Spleen (tissue), 7 donors: Measurements from ENCODE around the gene IQGAP2.

ENCODE experiments used
- POLR2A ChIP-seq, 3 donors: fragments of 450-650 bp; IDR thresholded peaks; one replicate each; pipeline ENCODE4 v1.5.1; 2017; ENCODE audit warnings: antibody characterized with exemption in 3 of 3, mild to moderate bottlenecking in 1 of 3
- TF ChIP-seq, protein P1 (sequence below), 11 experiments: fragments of 200-600 bp in 7 of 11; fragments of 450-650 bp in 4 of 11; sonication (generic) in 4 of 11; IDR thresholded peaks in 8 of 11; conservative IDR thresholded peaks in 3 of 11; 1 replicate in 7 of 11; 2 replicates in 4 of 11; pipeline versions ENCODE4 v1.4.0 to v1.8.0; 2016 to 2021; ENCODE audit warnings: antibody characterized with exemption in 11 of 11, inconsistent platforms in 4 of 11, mild to moderate bottlenecking in 1 of 11
- donor health status: DM: no; HTN: no; CAD: no; lungs with moderate emphysema.
- donor health status: DM: no; HTN: no; CAD: no.
- donor health status: DM: no; HTN: no; CAD: no.

DNA sequence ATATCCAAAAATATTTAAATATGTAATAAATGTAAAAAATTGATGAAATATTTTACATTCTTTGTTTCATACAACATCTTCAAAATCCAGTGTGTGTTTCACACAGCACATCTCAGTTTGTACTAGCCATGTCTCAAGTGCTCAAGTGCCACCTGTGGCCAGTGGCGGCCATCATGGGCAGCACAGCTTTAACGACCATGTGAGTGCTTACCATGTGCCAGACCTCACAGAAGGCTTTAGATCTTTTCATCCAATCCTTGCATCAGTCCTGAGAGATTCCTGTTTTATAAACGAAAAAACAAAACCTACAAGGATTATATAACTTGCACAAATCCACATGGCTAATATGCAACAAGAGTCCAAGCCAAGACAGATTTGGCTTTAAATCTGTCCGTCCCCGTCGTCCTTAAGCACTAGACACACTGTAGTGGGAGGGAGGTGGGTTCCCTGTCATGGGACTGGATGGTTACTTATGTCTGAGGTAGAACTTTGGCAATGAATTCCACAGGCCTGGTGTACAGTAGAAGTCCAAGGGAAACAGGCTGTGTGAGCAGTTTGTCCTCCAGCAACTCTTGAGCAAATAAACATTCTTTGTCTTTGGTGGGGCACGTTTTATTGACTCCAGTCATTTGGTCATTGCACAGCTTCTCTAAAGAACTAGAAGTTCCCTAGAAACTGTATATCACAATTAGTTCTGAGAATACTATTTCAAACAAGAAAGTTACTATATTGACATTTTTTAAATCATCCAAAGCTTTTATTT lies 287.8 kb downstream of the IQGAP2 start:
- TF ChIP-seq POLR2A (IDR thresholded peaks at IDR 0.05) = no peak
- TF ChIP-seq, protein P1, sequence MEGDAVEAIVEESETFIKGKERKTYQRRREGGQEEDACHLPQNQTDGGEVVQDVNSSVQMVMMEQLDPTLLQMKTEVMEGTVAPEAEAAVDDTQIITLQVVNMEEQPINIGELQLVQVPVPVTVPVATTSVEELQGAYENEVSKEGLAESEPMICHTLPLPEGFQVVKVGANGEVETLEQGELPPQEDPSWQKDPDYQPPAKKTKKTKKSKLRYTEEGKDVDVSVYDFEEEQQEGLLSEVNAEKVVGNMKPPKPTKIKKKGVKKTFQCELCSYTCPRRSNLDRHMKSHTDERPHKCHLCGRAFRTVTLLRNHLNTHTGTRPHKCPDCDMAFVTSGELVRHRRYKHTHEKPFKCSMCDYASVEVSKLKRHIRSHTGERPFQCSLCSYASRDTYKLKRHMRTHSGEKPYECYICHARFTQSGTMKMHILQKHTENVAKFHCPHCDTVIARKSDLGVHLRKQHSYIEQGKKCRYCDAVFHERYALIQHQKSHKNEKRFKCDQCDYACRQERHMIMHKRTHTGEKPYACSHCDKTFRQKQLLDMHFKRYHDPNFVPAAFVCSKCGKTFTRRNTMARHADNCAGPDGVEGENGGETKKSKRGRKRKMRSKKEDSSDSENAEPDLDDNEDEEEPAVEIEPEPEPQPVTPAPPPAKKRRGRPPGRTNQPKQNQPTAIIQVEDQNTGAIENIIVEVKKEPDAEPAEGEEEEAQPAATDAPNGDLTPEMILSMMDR (IDR thresholded peaks at IDR 0.05 in 8 of 11, conservative IDR thresholded peaks at IDR 0.05 in 3 of 11) = no peak
